HL-60 (cell line): ENCODE data around the gene UBTD2.
"Not testable (repeated sequence)": the region's sequence is repeated elsewhere in the genome, so short reads cannot be mapped to it uniquely, and the experiment has no call there.

Source experiments
- GABPA ChIP-seq: IDR thresholded peaks from 2 replicates; pipeline ENCODE4 v1.6.1; 2012; ENCODE audit warnings: low read depth
- POLR2AphosphoS5 ChIP-seq: IDR thresholded peaks from 2 replicates; pipeline ENCODE4 v1.6.1; 2012; ENCODE audit warnings: low read depth
- TF ChIP-seq, protein P1 (sequence below): IDR thresholded peaks from one replicate; pipeline ENCODE4 v1.5.1; 2011; ENCODE audit warnings: low read length, control low read depth, inconsistent platforms; ENCODE audit not compliant: insufficient read depth
- TF ChIP-seq, protein P2 (sequence below): IDR thresholded peaks from 2 replicates; pipeline ENCODE4 v1.6.1; 2012; ENCODE audit warnings: low read depth; ENCODE audit not compliant: insufficient replicate concordance

DNA sequence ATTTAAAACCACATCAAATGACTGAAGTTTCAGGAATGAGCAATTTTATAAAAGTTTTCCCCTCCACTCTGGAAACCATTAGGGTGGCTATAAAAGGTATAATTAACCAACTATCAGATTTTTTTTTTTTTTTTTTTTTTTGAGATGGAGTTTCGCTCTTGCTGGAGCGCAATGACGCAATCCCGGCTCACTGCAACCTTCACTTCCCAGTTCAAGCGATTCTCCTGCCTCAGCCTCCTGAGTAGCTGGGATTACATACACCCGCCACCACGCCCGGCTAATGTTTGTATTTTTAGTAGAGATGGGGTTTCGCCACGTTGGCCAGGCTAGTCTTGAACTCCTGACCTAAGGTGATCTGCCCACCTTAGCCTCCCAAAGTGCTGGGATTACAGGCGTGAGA is 77.6 kb downstream of the UBTD2 start:
- TF ChIP-seq, protein P1, sequence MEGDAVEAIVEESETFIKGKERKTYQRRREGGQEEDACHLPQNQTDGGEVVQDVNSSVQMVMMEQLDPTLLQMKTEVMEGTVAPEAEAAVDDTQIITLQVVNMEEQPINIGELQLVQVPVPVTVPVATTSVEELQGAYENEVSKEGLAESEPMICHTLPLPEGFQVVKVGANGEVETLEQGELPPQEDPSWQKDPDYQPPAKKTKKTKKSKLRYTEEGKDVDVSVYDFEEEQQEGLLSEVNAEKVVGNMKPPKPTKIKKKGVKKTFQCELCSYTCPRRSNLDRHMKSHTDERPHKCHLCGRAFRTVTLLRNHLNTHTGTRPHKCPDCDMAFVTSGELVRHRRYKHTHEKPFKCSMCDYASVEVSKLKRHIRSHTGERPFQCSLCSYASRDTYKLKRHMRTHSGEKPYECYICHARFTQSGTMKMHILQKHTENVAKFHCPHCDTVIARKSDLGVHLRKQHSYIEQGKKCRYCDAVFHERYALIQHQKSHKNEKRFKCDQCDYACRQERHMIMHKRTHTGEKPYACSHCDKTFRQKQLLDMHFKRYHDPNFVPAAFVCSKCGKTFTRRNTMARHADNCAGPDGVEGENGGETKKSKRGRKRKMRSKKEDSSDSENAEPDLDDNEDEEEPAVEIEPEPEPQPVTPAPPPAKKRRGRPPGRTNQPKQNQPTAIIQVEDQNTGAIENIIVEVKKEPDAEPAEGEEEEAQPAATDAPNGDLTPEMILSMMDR: not testable (repeated sequence)
- TF ChIP-seq, protein P2, sequence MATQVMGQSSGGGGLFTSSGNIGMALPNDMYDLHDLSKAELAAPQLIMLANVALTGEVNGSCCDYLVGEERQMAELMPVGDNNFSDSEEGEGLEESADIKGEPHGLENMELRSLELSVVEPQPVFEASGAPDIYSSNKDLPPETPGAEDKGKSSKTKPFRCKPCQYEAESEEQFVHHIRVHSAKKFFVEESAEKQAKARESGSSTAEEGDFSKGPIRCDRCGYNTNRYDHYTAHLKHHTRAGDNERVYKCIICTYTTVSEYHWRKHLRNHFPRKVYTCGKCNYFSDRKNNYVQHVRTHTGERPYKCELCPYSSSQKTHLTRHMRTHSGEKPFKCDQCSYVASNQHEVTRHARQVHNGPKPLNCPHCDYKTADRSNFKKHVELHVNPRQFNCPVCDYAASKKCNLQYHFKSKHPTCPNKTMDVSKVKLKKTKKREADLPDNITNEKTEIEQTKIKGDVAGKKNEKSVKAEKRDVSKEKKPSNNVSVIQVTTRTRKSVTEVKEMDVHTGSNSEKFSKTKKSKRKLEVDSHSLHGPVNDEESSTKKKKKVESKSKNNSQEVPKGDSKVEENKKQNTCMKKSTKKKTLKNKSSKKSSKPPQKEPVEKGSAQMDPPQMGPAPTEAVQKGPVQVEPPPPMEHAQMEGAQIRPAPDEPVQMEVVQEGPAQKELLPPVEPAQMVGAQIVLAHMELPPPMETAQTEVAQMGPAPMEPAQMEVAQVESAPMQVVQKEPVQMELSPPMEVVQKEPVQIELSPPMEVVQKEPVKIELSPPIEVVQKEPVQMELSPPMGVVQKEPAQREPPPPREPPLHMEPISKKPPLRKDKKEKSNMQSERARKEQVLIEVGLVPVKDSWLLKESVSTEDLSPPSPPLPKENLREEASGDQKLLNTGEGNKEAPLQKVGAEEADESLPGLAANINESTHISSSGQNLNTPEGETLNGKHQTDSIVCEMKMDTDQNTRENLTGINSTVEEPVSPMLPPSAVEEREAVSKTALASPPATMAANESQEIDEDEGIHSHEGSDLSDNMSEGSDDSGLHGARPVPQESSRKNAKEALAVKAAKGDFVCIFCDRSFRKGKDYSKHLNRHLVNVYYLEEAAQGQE: not testable (repeated sequence)
- TF ChIP-seq GABPA, POLR2AphosphoS5: not testable (repeated sequence)
